GM18868 (cell line): ENCODE measurements around the gene SHCBP1L.

ENCODE experiments used
- ATAC-seq: cut with Tn5 transposase; IDR thresholded peaks from one replicate; pipeline ENCODE4 v1.9.1; 2021; ENCODE audit warnings: mild to moderate bottlenecking, moderate library complexity; ENCODE audit not compliant: unreplicated experiment

Gene SHCBP1L

GRCh38 chr1:182952677-182953444 is at the start of gene SHCBP1L:
SHCBP1L (minus strand) TSS chr1:182953166; CDS start chr1:182953133, 33 bp downstream.
- ATAC-seq, result no peak

- ATAC-seq, result no peak
Measured at GRCh38 chr1:183002267-183002666, 49.3 kb upstream of the SHCBP1L start.

GRCh38 chr1:183000167-183000962 is 47.4 kb upstream of the SHCBP1L start:
- ATAC-seq, result no peak

GRCh38 chr1:182998482-182998881 is 45.5 kb upstream of the SHCBP1L start:
- ATAC-seq, result no peak

- no peak for ATAC-seq
Measured at GRCh38 chr1:182996816-182997215, 43.9 kb upstream of the SHCBP1L start.

GRCh38 chr1:182995894-182996293 is 42.9 kb upstream of the SHCBP1L start:
- ATAC-seq, result no peak

- no peak for ATAC-seq
Measured at GRCh38 chr1:182993746-182994145, 40.8 kb upstream of the SHCBP1L start.

- ATAC-seq, result no peak
Measured at GRCh38 chr1:182990413-182991144, 37.6 kb upstream of the SHCBP1L start.

- no peak for ATAC-seq
Measured at GRCh38 chr1:182985876-182986275, 32.9 kb upstream of the SHCBP1L start.

- ATAC-seq, result no peak
Measured at GRCh38 chr1:182984621-182985020, 31.7 kb upstream of the SHCBP1L start.

- no peak for ATAC-seq
Measured at GRCh38 chr1:182984138-182984537, 31.2 kb upstream of the SHCBP1L start.

- no peak for ATAC-seq
Measured at GRCh38 chr1:182978151-182978853, 25.3 kb upstream of the SHCBP1L start.

- no peak for ATAC-seq
Measured at GRCh38 chr1:182977480-182977879, 24.5 kb upstream of the SHCBP1L start.

- no peak for ATAC-seq
Measured at GRCh38 chr1:182974506-182975191, 21.7 kb upstream of the SHCBP1L start.

GRCh38 chr1:182972829-182973228 is 19.9 kb upstream of the SHCBP1L start:
- no peak for ATAC-seq

GRCh38 chr1:182972231-182972630 is 19.3 kb upstream of the SHCBP1L start:
- ATAC-seq, result no peak

- ATAC-seq, result no peak
Measured at GRCh38 chr1:182971219-182971618, 18.3 kb upstream of the SHCBP1L start.

- ATAC-seq, result no peak
Measured at GRCh38 chr1:182968836-182969734, 16.1 kb upstream of the SHCBP1L start.

GRCh38 chr1:182968151-182968741 is 15.3 kb upstream of the SHCBP1L start:
- ATAC-seq, result no peak
